Thyroid gland (tissue), 4 donors: ENCODE data around the gene CREB3L2.

Experiments
- POLR2A ChIP-seq, 2 donors: fragments of 450-650 bp; IDR thresholded peaks; one replicate each; pipeline ENCODE4 v1.6.1; 2017; ENCODE audit warnings: antibody characterized with exemption in 2 of 2, mild to moderate bottlenecking in 2 of 2, moderate library complexity in 1 of 2
- TF ChIP-seq, protein P1 (sequence below), 6 experiments: fragments of 200-600 bp in 3 of 6; fragments of 450-650 bp in 3 of 6; sonication (generic) in 3 of 6; IDR thresholded peaks; one replicate each; pipeline ENCODE4 v1.5.1; 2016 to 2019; ENCODE audit warnings: antibody characterized with exemption in 6 of 6, mild to moderate bottlenecking in 2 of 6, inconsistent platforms in 1 of 6, moderate library complexity in 1 of 6

DNA sequence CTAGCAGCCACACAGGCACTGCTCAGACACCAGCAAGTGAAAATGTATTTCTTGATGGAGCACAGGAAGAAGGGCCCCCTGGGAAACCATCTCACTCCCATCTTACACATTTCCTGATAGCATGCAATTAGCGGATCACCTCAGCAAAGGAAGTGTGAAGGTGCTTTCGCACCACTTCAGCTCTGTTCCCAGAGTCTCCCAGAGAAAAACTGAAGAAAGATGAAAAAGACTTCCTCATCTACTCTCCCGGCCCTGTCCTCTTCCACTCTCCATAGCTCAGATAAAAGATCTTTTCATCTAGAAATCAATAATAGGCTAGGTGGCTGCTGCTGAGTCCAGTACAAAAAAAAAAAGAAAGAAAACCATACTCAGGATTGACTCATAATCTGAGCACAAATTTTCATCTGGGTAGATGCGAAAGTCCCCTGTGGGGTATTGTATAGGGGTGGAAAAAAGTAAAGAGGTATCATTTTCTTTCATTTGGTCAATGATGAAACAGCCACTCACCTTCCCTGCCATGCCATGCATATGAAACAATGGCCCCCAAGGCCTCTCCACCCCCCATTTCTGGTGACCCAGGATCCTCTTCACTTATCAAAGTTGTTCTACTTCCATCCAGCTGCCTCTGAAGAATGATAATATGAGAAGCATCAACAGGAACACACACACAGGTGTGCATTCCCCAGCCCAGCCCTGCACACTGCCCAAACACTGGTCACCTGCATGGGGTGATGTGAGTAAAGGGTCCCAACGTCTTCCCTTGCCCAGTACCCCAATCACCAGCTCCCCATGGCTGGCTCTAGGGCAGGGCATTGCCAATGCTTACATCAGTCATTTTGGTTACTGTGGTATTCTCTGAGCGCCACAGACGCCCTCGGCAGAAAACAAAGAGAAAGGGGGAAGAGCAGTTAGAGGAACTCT is 106.3 kb downstream of the CREB3L2 start:
- TF ChIP-seq, protein P1, sequence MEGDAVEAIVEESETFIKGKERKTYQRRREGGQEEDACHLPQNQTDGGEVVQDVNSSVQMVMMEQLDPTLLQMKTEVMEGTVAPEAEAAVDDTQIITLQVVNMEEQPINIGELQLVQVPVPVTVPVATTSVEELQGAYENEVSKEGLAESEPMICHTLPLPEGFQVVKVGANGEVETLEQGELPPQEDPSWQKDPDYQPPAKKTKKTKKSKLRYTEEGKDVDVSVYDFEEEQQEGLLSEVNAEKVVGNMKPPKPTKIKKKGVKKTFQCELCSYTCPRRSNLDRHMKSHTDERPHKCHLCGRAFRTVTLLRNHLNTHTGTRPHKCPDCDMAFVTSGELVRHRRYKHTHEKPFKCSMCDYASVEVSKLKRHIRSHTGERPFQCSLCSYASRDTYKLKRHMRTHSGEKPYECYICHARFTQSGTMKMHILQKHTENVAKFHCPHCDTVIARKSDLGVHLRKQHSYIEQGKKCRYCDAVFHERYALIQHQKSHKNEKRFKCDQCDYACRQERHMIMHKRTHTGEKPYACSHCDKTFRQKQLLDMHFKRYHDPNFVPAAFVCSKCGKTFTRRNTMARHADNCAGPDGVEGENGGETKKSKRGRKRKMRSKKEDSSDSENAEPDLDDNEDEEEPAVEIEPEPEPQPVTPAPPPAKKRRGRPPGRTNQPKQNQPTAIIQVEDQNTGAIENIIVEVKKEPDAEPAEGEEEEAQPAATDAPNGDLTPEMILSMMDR (IDR thresholded peaks at IDR 0.05) = no peak
- no peak for TF ChIP-seq POLR2A (IDR thresholded peaks at IDR 0.05)
